ENCODE results near the gene CASQ2.

DNA sequence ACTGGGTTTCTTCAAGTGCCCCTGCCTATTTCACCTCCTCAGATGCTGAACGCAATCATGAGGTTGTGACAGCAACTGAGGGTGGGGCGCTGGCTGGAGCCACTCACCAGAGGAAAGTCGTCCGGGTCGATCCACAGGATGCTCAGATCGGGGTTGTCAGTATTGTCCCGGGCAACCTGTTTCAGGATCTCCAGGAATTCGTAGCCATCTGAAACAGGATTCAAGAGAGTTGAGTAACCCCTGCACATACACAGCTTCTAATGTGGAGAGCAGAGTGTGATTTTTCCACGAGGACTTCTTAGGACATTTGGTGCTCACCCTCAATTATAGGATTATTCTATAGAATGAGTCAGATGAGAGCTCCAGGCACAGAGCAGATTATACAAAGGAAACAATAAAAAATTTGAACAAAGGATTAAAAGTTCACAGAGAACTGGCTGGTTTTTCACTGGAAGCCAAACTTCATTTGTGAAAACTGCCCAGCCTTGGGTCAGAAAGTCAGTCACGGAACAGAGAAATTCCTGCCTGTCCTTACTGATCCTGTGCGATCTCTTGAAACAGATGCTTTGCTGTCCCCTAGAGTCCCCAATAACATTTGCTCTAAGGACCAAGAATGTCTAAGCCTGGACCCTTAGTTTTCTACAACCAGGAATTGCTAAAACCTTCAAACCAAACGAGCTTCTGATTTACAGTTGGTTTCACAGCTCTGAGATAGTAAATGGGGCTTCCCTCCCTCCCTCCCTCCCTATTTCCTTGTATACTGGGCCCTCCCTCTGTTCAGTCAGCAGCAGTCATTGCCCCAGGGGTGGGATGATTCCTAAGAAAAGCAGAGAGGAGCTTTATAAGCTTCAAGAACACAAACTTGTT, 63.2 kb downstream of the CASQ2 start:
- TF ChIP-seq CTCF (IDR thresholded peaks at IDR 0.05), result no peak
- TF ChIP-seq POLR2A (IDR thresholded peaks at IDR 0.05), result no peak

All from uterus (tissue), 2 donors.